IPS-18c (cell line): ENCODE data around the gene CROCC.

ENCODE experiments used
- H3K4me3 ChIP-seq: 2 replicates; pipeline ENCODE4 v1.7.0; 2013; ENCODE audit warnings: low read depth, mild to moderate bottlenecking, low read length, moderate library complexity; ENCODE audit not compliant: insufficient read depth
- H3K9me3 ChIP-seq: one replicate; pipeline ENCODE4 v1.6.1; 2013; ENCODE audit warnings: mild to moderate bottlenecking, low read length, moderate library complexity; ENCODE audit not compliant: control insufficient read depth, insufficient read depth

The CROCC gene

DNA sequence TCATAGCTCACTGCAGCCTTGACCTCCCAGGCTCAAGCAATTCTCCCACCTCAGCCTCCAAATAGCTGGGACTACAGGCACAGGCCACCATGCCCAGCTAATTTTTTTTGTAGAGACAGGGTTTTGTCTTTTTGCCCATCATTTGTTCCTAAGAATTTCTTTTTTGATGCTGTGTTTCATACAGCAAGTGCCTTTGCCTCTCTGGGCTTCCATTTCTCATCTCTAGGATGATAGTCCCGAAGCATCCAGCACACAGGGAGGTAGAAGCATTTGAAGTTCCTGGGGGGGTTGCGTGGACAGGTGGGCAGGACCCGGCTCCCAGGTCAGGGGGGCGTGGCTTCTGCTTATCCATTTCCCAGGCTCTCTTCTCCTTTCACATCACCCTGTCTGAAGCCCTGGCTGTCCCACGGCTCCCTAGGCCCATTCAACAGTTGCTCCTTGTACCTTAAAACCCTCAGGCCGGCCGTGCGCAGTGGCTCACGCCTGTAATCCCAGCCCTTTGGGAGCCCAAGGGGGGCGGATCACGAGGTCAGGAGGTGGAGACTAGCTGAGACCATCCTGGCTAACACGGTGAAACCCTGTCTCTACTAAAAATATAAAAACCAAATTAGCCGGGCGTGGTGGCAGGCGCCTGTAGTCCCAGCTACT is 86.6 kb downstream of the CROCC start:
- Histone ChIP-seq H3K9me3 (no peaks in the 10 kb centered on the region), H3K4me3 (no peak overlapping the region)

DNA sequence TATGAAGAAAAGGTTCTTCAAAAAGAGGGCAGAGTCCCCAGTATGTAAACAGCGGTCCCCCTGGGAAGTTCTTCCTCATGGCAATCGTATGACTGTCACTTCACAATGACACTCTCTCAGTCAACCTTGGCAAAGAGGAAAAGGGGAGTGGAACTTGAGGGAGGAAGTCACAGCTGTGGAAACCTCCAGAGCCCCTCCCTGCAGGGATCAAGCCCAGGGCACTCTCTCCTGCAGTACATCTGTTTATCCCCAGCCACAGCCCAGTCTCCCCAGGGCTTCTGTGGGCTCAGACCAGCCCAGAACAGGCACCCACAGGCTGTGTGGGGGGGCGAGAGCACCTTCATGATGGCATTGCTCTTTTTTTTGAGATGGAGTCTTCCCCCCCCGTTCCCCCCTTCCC is 88.0 kb downstream of the CROCC start:
- H3K9me3 ChIP-seq: no peaks in the 10 kb centered on the region
- no peak overlapping the region for H3K4me3 ChIP-seq

DNA sequence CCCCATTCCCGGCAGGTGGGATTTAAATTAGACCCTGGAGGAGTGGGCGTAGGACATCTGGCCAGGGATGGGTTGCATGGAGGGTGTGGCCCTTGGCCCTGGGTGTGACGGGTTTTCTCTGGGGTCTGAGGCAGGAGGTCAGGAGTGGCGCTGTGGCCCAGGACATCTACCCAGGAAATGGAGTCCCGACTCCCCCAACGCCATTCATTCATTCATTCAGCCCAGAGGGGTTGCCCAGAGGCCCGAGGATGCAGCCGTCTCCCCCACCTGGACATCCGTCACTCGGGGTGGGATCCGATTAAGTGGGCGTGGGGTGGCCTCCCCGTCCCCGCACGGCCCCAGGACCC is 89.3 kb downstream of the CROCC start:
- Histone ChIP-seq H3K4me3 (peak overlapping the region; percentile 85), H3K9me3 (no peaks in the 10 kb centered on the region)

DNA sequence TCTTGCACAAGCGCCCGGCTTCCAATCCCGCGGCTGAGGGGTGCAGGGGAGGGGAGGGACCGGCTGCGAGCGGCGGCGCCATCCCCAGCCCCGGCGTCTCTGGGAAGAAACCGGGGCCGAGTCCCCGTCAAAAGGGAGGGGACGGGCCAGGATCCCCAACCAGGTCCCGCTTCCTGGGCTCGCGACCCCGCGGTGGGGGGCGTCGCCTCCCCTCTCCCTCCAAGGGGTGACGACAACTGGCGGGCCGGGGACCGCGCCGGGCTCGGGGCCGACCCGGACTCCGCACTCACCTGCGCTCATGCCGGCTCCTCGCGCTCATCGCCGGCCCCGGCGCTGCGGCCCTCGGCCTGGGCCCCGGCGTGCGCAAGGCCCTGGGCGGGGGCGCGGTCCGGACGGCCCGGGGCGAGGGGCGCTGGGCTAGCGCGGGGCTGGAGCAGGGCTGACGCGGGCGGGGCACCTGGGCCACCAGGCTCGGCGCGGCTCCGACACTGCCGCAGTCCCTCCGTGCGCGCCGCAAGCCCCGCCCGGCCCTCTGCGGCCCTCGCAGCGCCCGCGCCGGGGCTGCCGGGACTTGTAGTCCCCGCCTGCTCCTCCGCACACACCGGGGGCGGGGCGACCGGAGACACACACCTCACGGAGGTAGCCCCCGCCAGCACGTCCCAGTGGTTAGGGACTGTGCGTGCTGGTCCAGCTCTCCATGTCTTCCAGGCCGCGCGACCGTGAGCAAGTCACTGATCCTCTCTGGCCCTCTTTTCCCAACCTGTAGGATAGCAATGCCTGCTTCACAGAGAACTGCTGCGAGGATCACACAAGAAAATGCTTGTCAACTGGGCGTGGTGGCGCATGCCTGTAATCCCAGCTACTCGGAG is 89.9 kb downstream of the CROCC start, which contains the start of gene ATP13A2:
Gene ATP13A2 (minus strand): TSS at position 490 of the 869 bp plus-strand sequence. CDS start 190 bp downstream, at position 300.
- peak within 1 kb of the TSS; percentile 85 for H3K4me3 ChIP-seq
- no peaks in the 10 kb centered on the region for H3K9me3 ChIP-seq

DNA sequence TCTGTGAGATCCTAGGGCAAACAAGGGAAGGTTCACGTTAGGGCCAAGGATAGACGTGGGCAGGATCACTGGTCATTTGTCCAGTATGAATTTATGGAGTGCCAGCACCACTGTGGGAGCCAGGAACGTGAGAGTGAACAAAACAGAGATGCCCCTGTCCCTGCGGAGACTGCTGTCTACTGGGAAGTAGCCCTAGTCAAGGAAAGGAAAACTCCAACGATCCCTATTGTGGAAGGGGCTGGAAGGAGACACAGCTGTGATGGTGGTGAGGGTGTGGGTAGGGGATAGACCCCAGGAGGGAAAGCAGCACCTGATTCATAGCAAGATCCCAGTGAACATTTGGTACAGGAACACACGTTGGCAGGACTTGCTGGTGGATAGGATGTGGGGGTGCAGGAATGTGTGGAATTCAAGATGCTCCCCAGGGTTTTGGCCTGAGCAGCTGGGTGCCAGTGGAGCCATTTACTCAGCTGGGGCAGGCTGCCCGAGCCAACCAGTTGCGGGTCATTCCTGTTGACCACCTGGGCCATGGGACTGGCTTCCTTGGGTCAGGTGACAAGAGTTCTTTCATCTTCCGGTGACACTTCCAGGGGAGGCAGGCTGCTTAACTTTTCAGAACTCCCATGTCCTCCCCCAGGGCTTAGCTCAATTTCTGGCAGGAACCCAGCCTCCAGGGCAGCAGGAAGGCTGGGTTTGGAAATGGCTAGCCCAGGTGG is 91.2 kb downstream of the CROCC start:
- Histone ChIP-seq H3K4me3 (no peak overlapping the region), H3K9me3 (no peaks in the 10 kb centered on the region)

DNA sequence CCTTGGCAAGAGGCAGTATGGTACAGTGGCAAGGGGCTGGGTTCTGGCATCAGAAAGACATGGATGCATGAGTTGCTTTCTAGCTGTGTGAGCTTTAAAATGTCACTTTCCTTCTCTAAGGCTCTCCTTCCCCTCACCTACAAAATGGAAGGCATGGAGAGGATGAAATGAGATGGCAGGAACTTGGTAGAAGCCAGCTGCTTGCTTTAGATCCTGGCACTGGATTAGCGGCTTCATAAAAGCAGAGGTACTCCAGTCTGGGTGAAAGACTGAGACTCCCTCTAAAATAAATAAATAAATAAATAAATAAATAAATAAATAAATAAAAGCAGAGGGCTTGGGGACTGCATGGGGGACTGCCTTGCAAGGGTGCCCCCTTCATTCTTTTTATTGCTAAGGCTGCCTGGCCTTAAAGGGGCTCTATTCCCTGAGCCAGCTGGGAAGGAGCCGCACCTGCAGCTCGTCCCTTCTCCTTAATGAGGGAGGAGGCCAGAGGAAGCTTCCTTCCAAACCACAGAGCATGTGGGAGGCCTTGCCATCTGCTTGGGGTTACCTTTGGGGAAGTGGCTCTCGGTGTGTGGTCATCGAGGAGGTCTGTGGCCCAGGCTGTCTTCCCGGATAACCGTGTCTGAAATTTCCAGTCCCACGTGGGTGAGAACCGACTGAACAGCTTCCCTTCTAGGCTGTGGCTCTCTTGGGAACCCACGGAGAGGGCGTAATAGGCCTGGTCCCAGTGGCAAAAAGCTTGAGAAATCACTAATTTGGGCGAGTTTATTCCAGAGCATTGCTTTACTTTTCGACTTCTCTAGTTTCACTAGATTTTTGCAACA is 92.0 kb downstream of the CROCC start:
- Histone ChIP-seq H3K9me3 (no peaks in the 10 kb centered on the region), H3K4me3 (no peak overlapping the region)

DNA sequence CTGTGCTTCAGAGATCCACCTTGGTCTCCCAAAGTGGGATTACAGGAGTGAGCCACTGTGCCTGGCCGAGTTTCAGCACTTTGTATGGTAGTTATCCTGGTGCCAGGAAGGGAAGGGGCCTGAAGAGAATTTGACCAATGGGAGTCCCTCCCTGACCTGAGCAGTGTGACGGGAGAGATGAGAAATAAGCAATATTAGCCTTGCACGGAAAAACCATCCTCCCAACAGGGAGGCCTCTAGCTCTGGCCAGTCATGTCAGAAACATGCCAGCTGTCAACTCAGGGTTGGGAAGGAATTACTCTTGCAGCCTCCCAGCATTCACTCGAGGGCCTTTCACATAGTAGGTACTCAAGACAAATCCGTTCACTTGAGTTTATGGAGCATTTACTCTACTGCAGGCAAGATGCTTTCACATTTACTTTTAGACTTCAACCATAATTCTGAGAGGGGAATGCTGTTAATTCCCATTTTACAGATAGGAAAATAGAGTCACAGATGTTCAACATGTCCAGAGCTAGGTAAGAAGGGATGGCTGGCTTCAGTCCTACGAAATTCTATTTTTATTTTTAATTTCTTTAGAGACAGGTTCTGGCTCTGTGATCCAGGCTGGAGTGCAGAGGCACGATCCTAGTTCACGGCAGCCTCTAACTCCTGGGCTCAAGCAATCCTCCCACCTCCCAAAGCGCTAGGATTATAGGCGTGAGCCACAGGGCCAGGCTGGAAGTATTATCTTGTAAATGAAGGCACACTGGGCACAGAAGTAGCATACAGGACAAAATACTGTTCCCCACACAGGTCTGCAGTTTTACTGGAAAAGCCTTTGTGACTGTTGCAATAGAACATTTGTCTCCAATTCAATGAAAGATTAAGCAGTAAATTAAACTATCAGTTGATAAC is 93.2 kb downstream of the CROCC start:
- Histone ChIP-seq H3K4me3 (no peak overlapping the region), H3K9me3 (no peaks in the 10 kb centered on the region)

DNA sequence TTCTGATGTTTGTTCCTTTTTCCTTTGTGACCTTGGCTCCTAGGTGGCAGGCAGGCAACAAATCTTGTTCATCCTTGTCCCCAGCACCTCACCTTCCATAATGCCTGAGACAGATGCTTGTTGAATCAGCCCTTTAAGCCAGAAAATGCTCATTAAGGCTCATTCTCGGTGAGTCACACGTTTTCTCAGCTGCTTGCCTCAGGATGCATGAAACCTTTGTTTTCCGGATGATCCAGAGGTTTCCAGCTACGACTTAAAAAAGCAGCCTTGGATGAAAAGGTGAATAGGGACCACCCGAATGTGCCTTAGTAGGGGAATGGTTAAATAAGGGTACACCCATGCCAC is 94.6 kb downstream of the CROCC start:
- no peaks in the 10 kb centered on the region for H3K9me3 ChIP-seq
- no peak overlapping the region for H3K4me3 ChIP-seq

DNA sequence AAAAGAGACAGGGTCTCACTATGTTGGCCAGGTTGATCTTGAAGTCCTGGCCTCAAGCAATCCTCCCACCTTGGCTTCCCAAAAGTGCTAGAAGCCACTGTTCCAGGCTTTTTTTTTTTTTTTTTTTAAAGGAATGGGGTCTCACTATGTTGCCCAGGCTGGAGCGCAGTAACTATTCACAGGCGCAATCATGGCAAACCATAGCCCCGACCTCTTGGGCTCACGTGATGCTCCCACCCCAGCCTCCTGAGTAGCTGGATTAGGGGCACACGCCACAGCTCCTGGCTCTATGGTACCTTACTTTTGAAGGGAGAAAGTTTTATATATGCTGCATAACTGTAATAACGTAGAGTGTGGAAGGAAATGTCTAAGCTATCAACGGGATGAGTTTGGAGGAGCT is 95.7 kb downstream of the CROCC start:
- H3K4me3 ChIP-seq: no peak overlapping the region
- no peaks in the 10 kb centered on the region for H3K9me3 ChIP-seq

DNA sequence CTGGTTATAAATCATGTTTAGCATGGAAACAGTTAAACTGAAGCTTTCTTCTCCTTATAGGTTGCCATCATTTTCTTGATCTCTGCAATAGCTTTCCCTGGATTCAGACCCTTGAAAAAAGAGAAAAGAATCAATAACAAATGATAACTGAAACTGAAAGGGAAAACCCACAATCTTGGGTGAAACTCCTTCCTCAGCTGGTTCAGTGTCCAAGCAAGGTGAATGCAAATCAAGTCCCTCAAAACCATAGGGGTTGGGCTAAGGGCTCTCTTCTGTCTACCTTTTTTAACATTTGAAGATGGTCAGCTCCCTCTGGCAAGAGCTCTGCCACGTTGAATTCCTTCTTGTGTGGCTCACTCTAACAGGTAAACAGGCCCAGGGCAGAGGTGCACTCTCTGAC is 97.1 kb downstream of the CROCC start:
- Histone ChIP-seq H3K9me3 (no peaks in the 10 kb centered on the region), H3K4me3 (no peak overlapping the region)

DNA sequence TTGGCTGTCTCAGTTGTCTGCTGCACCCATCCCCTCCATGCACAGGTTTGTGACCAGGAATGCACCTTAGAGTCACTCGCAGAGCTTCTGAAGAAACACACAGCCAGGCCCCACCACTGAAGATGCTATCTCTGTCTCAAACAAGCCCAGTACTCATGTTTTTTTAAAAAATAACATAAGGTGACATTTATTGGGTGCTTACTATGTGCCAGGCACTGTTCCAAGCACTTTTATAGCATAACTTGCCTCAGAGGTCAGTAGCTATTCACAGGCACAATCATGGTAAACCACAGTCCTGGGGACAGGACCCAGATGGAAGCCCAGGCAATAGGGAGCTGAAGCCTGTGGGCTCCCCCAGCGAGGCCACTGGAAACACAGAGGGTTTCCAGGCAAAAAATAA is 98.8 kb downstream of the CROCC start:
- H3K9me3 ChIP-seq: no peaks in the 10 kb centered on the region
- no peak overlapping the region for H3K4me3 ChIP-seq

DNA sequence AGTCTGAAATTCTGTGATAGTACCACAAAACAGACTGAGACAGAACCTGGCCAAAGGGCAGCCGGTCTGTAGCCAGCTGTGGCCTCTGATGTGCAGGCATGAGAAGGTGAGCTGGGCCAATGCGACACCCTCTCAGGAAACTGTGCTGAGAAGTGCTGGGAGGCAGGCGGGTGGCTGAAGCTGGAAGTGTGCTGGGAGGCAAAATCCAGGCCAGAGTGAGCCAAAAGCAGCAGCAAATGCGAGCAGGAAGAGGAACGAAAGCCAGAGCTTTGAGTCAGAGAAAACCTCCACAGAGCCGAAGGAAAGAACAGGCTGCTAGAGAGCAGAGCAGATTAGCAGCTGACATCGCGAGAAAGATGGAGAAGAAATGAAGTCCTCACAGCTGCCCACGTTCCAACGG is 100.2 kb downstream of the CROCC start:
- no peaks in the 10 kb centered on the region for H3K9me3 ChIP-seq
- H3K4me3 ChIP-seq: no peak overlapping the region
